ENCODE measurements around the gene ADGRF1.

Gene ADGRF1

GRCh38 chr6:46954837-46955451, 87.2 kb downstream of the ADGRF1 start:
- Histone ChIP-seq H3K9ac (ENCODE audit: insufficient read length) (no peak overlapping the region), H3K4me3 (no peak overlapping the region), H3K36me3 (ENCODE audit: insufficient read depth, low read length) (no peaks in the 10 kb centered on the region), H3K27ac (no peak overlapping the region), H3K9me3 (ENCODE audit: low read depth, low read length) (no peaks in the 10 kb centered on the region)
- no peak for TF ChIP-seq FOXP2 (optimal IDR thresholded peaks at IDR 0.05; ENCODE audit: control extremely low read depth, extremely low read length, insufficient read depth)
- TF ChIP-seq POLR2AphosphoS5 (IDR thresholded peaks at IDR 0.05; ENCODE audit: borderline replicate concordance, low read depth, low read length) = no peak
- TF ChIP-seq EZH2 (IDR thresholded peaks at IDR 0.05) = no peak
- DNase-seq (ENCODE audit: low read depth, low spot score) = no peak

GRCh38 chr6:46953921-46954320, 88.2 kb downstream of the ADGRF1 start:
- Histone ChIP-seq H3K9me3 (ENCODE audit: low read depth, low read length) (no peaks in the 10 kb centered on the region), H3K36me3 (ENCODE audit: insufficient read depth, low read length) (no peaks in the 10 kb centered on the region), H3K9ac (ENCODE audit: insufficient read length) (no peak overlapping the region), H3K27ac (no peak overlapping the region), H3K4me3 (no peak overlapping the region)
- no peak for TF ChIP-seq EZH2 (IDR thresholded peaks at IDR 0.05)
- TF ChIP-seq POLR2AphosphoS5 (IDR thresholded peaks at IDR 0.05; ENCODE audit: borderline replicate concordance, low read depth, low read length) = no peak
- no peak for TF ChIP-seq FOXP2 (optimal IDR thresholded peaks at IDR 0.05; ENCODE audit: control extremely low read depth, extremely low read length, insufficient read depth)
- no peak for DNase-seq (ENCODE audit: low read depth, low spot score)

- Histone ChIP-seq H3K9me3 (ENCODE audit: low read depth, low read length) (no peaks in the 10 kb centered on the region), H3K36me3 (ENCODE audit: insufficient read depth, low read length) (no peaks in the 10 kb centered on the region), H3K9ac (ENCODE audit: insufficient read length) (no peak overlapping the region), H3K4me3 (no peak overlapping the region), H3K27ac (no peak overlapping the region)
- no peak for DNase-seq (ENCODE audit: low read depth, low spot score)
- TF ChIP-seq POLR2AphosphoS5 (IDR thresholded peaks at IDR 0.05; ENCODE audit: borderline replicate concordance, low read depth, low read length) (no peak), EZH2 (IDR thresholded peaks at IDR 0.05) (no peak), FOXP2 (optimal IDR thresholded peaks at IDR 0.05; ENCODE audit: control extremely low read depth, extremely low read length, insufficient read depth) (no peak)
Observed at GRCh38 chr6:46949632-46950280, 92.4 kb downstream of the ADGRF1 start.

GRCh38 chr6:46948699-46949098, 93.4 kb downstream of the ADGRF1 start:
- no peaks in the 10 kb centered on the region for H3K9me3 ChIP-seq (ENCODE audit: low read depth, low read length)
- H3K9ac ChIP-seq (ENCODE audit: insufficient read length) = no peak overlapping the region
- H3K36me3 ChIP-seq (ENCODE audit: insufficient read depth, low read length) = no peaks in the 10 kb centered on the region
- TF ChIP-seq POLR2AphosphoS5 (IDR thresholded peaks at IDR 0.05; ENCODE audit: borderline replicate concordance, low read depth, low read length) (no peak), EZH2 (IDR thresholded peaks at IDR 0.05) (no peak), FOXP2 (optimal IDR thresholded peaks at IDR 0.05; ENCODE audit: control extremely low read depth, extremely low read length, insufficient read depth) (no peak)
- no peak for DNase-seq (ENCODE audit: low read depth, low spot score)
- H3K4me3 ChIP-seq = no peak overlapping the region
- H3K27ac ChIP-seq = no peak overlapping the region
